OCI-LY1 (cell line): ENCODE results near the gene PCDHA4.
"Not testable (repeated sequence)": the region's sequence is repeated elsewhere in the genome, so short reads cannot be mapped to it uniquely, and the experiment has no call there.

ENCODE experiments used
- EZH2 ChIP-seq: fragments of 200-600 bp; sonication (generic), shearing (Covaris generic); IDR thresholded peaks from 2 replicates; pipeline ENCODE4 v1.8.0; 2017; ENCODE audit warnings: borderline replicate concordance, mixed run types, mild to moderate bottlenecking, antibody characterized with exemption, low read length, moderate library complexity, mixed read lengths
- TF ChIP-seq, protein P1 (sequence below): fragments of 200-600 bp; sonication (generic), shearing (Covaris generic); IDR thresholded peaks from 2 replicates; pipeline ENCODE4 v1.5.1; 2017; ENCODE audit warnings: mild to moderate bottlenecking, antibody characterized with exemption, low read length, moderate library complexity, mixed read lengths

DNA sequence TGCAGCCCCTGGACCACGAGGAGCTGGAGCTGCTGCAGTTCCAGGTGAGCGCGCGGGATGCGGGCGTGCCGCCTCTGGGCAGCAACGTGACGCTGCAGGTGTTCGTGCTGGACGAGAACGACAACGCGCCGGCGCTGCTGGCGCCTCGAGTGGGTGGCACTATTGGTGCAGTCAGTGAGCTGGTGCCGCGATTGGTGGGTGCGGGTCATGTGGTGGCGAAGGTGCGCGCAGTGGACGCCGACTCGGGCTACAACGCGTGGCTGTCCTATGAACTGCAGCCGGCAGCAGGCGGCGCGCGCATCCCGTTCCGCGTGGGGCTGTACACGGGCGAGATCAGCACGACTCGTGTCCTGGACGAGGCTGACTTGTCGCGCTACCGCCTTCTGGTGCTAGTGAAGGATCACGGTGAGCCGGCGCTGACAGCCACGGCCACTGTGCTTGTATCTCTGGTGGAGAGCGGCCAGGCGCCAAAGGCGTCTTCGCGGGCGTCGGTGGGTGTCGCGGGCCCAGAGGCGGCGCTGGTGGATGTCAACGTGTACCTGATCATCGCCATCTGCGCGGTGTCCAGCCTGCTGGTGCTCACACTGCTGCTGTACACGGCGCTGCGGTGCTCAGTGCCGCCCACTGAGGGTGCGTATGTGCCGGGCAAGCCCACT lies 18.9 kb upstream of the PCDHA4 start:
- TF ChIP-seq, protein P1, sequence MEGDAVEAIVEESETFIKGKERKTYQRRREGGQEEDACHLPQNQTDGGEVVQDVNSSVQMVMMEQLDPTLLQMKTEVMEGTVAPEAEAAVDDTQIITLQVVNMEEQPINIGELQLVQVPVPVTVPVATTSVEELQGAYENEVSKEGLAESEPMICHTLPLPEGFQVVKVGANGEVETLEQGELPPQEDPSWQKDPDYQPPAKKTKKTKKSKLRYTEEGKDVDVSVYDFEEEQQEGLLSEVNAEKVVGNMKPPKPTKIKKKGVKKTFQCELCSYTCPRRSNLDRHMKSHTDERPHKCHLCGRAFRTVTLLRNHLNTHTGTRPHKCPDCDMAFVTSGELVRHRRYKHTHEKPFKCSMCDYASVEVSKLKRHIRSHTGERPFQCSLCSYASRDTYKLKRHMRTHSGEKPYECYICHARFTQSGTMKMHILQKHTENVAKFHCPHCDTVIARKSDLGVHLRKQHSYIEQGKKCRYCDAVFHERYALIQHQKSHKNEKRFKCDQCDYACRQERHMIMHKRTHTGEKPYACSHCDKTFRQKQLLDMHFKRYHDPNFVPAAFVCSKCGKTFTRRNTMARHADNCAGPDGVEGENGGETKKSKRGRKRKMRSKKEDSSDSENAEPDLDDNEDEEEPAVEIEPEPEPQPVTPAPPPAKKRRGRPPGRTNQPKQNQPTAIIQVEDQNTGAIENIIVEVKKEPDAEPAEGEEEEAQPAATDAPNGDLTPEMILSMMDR, result not testable (repeated sequence)
- TF ChIP-seq EZH2, result not testable (repeated sequence)
